ENCODE results near the gene XPNPEP1. TPM values are rescaled to one million over a fixed set of nuclear protein-coding genes. Genes with fewer than 3 reads are reported as not detected.

Gene XPNPEP1
- total RNA-seq, 3 donors from 2014 or later: 66.6 to 97.7 (median 87.5) TPM

- ATAC-seq (no peak), DNase-seq (no peak)
- Histone ChIP-seq H3K4me3 (no peak overlapping the region), H3K9me3 (no peaks in the 10 kb centered on the region), H3K4me1 (ENCODE audit: low read depth) (peaks cover 6% of the 10 kb centered on the region), H3K36me3 (ENCODE audit: low read depth) (no peaks in the 10 kb centered on the region)
- intact Hi-C loops (cut with DNase I, micrococcal nuclease): no loop called here
- no peak for TF ChIP-seq CTCF (IDR thresholded peaks at IDR 0.05)
Measured at GRCh38 chr10:109957092-109957797, 33.9 kb upstream of the XPNPEP1 start.

- Histone ChIP-seq H3K4me1 (ENCODE audit: low read depth) (peaks cover 4% of the 10 kb centered on the region), H3K4me3 (no peak overlapping the region), H3K9me3 (no peaks in the 10 kb centered on the region), H3K36me3 (ENCODE audit: low read depth) (no peaks in the 10 kb centered on the region)
- DNase-seq (peak in 1 of 3 donors; percentile 33), ATAC-seq (peak; percentile 69)
- peak; percentile 30 for TF ChIP-seq CTCF (IDR thresholded peaks at IDR 0.05)
- intact Hi-C loops (cut with DNase I, micrococcal nuclease): no loop called here
Measured at GRCh38 chr10:109956454-109957091, 33.3 kb upstream of the XPNPEP1 start.

- intact Hi-C loops (cut with DNase I, micrococcal nuclease): no loop called here
- Histone ChIP-seq H3K4me3 (no peak overlapping the region), H3K4me1 (ENCODE audit: low read depth) (no peaks in the 10 kb centered on the region), H3K9me3 (no peaks in the 10 kb centered on the region), H3K36me3 (ENCODE audit: low read depth) (no peaks in the 10 kb centered on the region)
- DNase-seq (no peak), ATAC-seq (peak; percentile 54)
- no peak for TF ChIP-seq CTCF (IDR thresholded peaks at IDR 0.05)
Measured at GRCh38 chr10:109953766-109954165, 30.5 kb upstream of the XPNPEP1 start.

- ATAC-seq: no peak
- intact Hi-C loops (cut with DNase I, micrococcal nuclease): no loop called here
- no peak for DNase-seq
- Histone ChIP-seq H3K4me3 (no peak overlapping the region), H3K36me3 (ENCODE audit: low read depth) (no peaks in the 10 kb centered on the region), H3K9me3 (no peaks in the 10 kb centered on the region), H3K4me1 (ENCODE audit: low read depth) (no peaks in the 10 kb centered on the region)
- no peak for TF ChIP-seq CTCF (IDR thresholded peaks at IDR 0.05)
Measured at GRCh38 chr10:109952526-109952925, 29.2 kb upstream of the XPNPEP1 start.

- no peaks in the 10 kb centered on the region for H3K36me3 ChIP-seq (ENCODE audit: low read depth)
- H3K4me3 ChIP-seq: no peak overlapping the region
- TF ChIP-seq CTCF (IDR thresholded peaks at IDR 0.05): no peak
- ATAC-seq (no peak), DNase-seq (no peak)
- no peaks in the 10 kb centered on the region for H3K4me1 ChIP-seq (ENCODE audit: low read depth)
- H3K9me3 ChIP-seq: no peaks in the 10 kb centered on the region
- intact Hi-C loops (cut with DNase I, micrococcal nuclease): no loop called here
Measured at GRCh38 chr10:109947111-109947920, 24.0 kb upstream of the XPNPEP1 start.

Data from mucosa of descending colon (tissue), 3 donors.